H7 (cell line): ENCODE measurements around the gene RPRD2. TPM values are rescaled to one million over a fixed set of nuclear protein-coding genes. Genes with fewer than 3 reads are reported as not detected.

ENCODE experiments used
- DNase-seq: peaks from one replicate; pipeline ENCODE4 v3.0.0; 2012
- H3K27me3 ChIP-seq: 2 replicates; pipeline ENCODE4 v1.6.0; 2011; ENCODE audit warnings: mild to moderate bottlenecking, low read length; ENCODE audit not compliant: control insufficient read depth, insufficient read depth
- H3K36me3 ChIP-seq: replicated peaks from 2 replicates; pipeline ENCODE4 v1.5.1; 2011; ENCODE audit warnings: low read length; ENCODE audit not compliant: control insufficient read depth, insufficient read depth
- H3K4me3 ChIP-seq: 2 replicates; pipeline ENCODE4 v1.5.1; 2011; ENCODE audit warnings: low read depth, mild to moderate bottlenecking, control low read depth, low read length, moderate library complexity; ENCODE audit not compliant: insufficient read depth
- total RNA-seq: library from RNA; depleted of rRNA; stranded (reverse); fragments of >200 nt; shearing (Covaris generic); gene quantifications from 2 replicates; pipeline ENCODE4 v1.2.3, GENCODE V29; 2014; rRNA removed

The RPRD2 gene
- total RNA-seq, 1 experiment from 2014 or later = 14.5 TPM

DNA sequence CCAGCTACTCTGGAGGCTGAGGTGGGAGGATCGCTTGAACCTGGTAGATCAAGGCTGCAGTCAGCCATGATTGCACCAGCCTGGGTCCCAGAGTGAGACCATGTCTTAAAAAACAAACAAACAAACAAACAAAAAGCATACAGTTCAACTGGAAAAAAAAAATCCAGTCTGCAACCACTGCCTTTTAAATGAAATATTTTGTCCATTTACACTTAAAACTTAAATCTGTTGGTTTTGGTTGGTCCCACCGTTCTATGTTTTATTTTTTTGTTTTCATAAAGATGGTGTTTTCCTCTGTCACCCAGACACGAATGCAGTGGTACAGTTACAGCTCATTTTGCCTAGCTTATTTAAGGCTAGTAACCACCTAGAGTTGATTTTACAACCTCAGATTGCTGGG, 161.4 kb downstream of the RPRD2 start:
- Histone ChIP-seq H3K27me3 (no peaks in the 10 kb centered on the region), H3K4me3 (no peak overlapping the region), H3K36me3 (no peaks in the 10 kb centered on the region)
- no peak for DNase-seq

Other genes with a start within 250 kb of the RPRD2 start
- gene PLEKHO1, start 214.2 kb upstream of the RPRD2 start, total RNA-seq = 69.5 and 85.9 TPM in 2 replicates
- 83.8 and 102 TPM in 2 replicates for gene ANP32E, start 128.0 kb upstream of the RPRD2 start, total RNA-seq
- 75.4 and 87.5 TPM in 2 replicates for gene CA14, start 106.4 kb upstream of the RPRD2 start, total RNA-seq
- 175 and 179 TPM in 2 replicates for gene APH1A, start 95.1 kb upstream of the RPRD2 start, total RNA-seq
- gene C1orf54, start 91.4 kb upstream of the RPRD2 start, total RNA-seq = 5.0 and 15.6 TPM in 2 replicates
- gene CIART, start 81.6 kb upstream of the RPRD2 start, total RNA-seq = 5.3 and 10.6 TPM in 2 replicates
- gene MRPS21, start 70.3 kb upstream of the RPRD2 start, total RNA-seq = 113 and 129 TPM in 2 replicates
- gene PRPF3, start 42.6 kb upstream of the RPRD2 start, total RNA-seq = 46.9 and 58.0 TPM in 2 replicates
- gene TARS2, start 123.3 kb downstream of the RPRD2 start, total RNA-seq = 65.3 and 76.9 TPM in 2 replicates
- 1.9 and 3.6 TPM in 2 replicates for gene ECM1, start 144.0 kb downstream of the RPRD2 start, total RNA-seq
- gene FALEC, start 151.6 kb downstream of the RPRD2 start, total RNA-seq = 1.7 and 2.6 TPM in 2 replicates
- gene ADAMTSL4, start 185.3 kb downstream of the RPRD2 start, total RNA-seq = 4.2 and 8.1 TPM in 2 replicates
- 165 and 234 TPM in 2 replicates for gene MCL1, start 215.5 kb downstream of the RPRD2 start, total RNA-seq